ENCODE measurements around the gene IGFBP2.

The IGFBP2 gene

GRCh38 chr2:216688731-216689340 is 55.6 kb downstream of the IGFBP2 start:
- no peak overlapping the region for H3K4me3 ChIP-seq (ENCODE audit: low read depth, low read length)
- DNase-seq (ENCODE audit: low read depth): no peak
- no peak for TF ChIP-seq CTCF (IDR thresholded peaks at IDR 0.05; ENCODE audit: low read depth, low read length, missing control alignments)

- no peak for TF ChIP-seq CTCF (IDR thresholded peaks at IDR 0.05; ENCODE audit: low read depth, low read length, missing control alignments)
- no peak for DNase-seq (ENCODE audit: low read depth)
- H3K4me3 ChIP-seq (ENCODE audit: low read depth, low read length): no peak overlapping the region
These were observed 56.2 kb downstream of the IGFBP2 start for GRCh38 chr2:216689397-216689796.

GRCh38 chr2:216690456-216690852 is 57.2 kb downstream of the IGFBP2 start:
- TF ChIP-seq CTCF (IDR thresholded peaks at IDR 0.05; ENCODE audit: low read depth, low read length, missing control alignments): no peak
- no peak overlapping the region for H3K4me3 ChIP-seq (ENCODE audit: low read depth, low read length)
- DNase-seq (ENCODE audit: low read depth): no peak

- no peak for DNase-seq (ENCODE audit: low read depth)
- no peak for TF ChIP-seq CTCF (IDR thresholded peaks at IDR 0.05; ENCODE audit: low read depth, low read length, missing control alignments)
- H3K4me3 ChIP-seq (ENCODE audit: low read depth, low read length): no peak overlapping the region
These were observed 57.9 kb downstream of the IGFBP2 start for GRCh38 chr2:216690853-216691741.

- no peak for TF ChIP-seq CTCF (IDR thresholded peaks at IDR 0.05; ENCODE audit: low read depth, low read length, missing control alignments)
- peak overlapping the region; percentile 15 for H3K4me3 ChIP-seq (ENCODE audit: low read depth, low read length)
- no peak for DNase-seq (ENCODE audit: low read depth)
These were observed 59.6 kb downstream of the IGFBP2 start for GRCh38 chr2:216692636-216693413.

- no peak for TF ChIP-seq CTCF (IDR thresholded peaks at IDR 0.05; ENCODE audit: low read depth, low read length, missing control alignments)
- H3K4me3 ChIP-seq (ENCODE audit: low read depth, low read length): no peak overlapping the region
- DNase-seq (ENCODE audit: low read depth): no peak
These were observed 60.3 kb downstream of the IGFBP2 start for GRCh38 chr2:216693414-216694080.

All from GM12864 (cell line).